Testis (tissue), 3 donors: ENCODE data around the gene UGT1A5. TPM values are rescaled to one million over a fixed set of nuclear protein-coding genes. Genes with fewer than 3 reads are reported as not detected.

Source experiments
- DNase-seq: peaks from one replicate; pipeline ENCODE4 v3.0.0-alpha.2; 2019
- H3K27ac ChIP-seq, 2 donors: fragments of 200-600 bp; sonication (generic); one replicate each; pipeline ENCODE4 v1.5.1; 2019
- H3K27me3 ChIP-seq: fragments of 200-600 bp; sonication (generic); one replicate; pipeline ENCODE4 v1.5.1; 2019
- H3K36me3 ChIP-seq: fragments of 200-600 bp; sonication (generic); one replicate; pipeline ENCODE4 v1.5.1; 2017; ENCODE audit warnings: low read depth; ENCODE audit errors: missing control alignments
- H3K4me1 ChIP-seq: fragments of 200-600 bp; sonication (generic); one replicate; pipeline ENCODE4 v1.5.1; 2019
- H3K4me3 ChIP-seq, 2 donors: fragments of 200-600 bp; sonication (generic); one replicate each; pipeline ENCODE4 v1.5.1; 2017 to 2019
- H3K9me3 ChIP-seq: fragments of 200-600 bp; sonication (generic); one replicate; pipeline ENCODE4 v1.5.1; 2017
- CTCF ChIP-seq, 3 experiments: fragments of 450-650 bp in 2 of 3; fragments of 200-600 bp in 1 of 3; sonication (generic) in 1 of 3; IDR thresholded peaks; one replicate each; pipeline ENCODE4 v1.5.1; 2016 to 2019; ENCODE audit warnings: antibody characterized with exemption in 3 of 3, mild to moderate bottlenecking in 2 of 3, moderate library complexity in 1 of 3
- POLR2A ChIP-seq: fragments of 450-650 bp; IDR thresholded peaks from one replicate; pipeline ENCODE4 v1.6.1; 2017; ENCODE audit warnings: antibody characterized with exemption, mild to moderate bottlenecking, moderate library complexity
- WGBS, 2 donors: methylation state at CpG; one replicate each; pipeline ENCODE4 v1.1.5; 2018; 5-methylcytosine and 5-hydroxymethylcytosine counted together
- intact Hi-C: fragments of 100-400 bp; cut with DNase I; formaldehyde crosslinking; loops from one replicate; pipeline ENCODE4 v1.15.1; 2023; ENCODE audit warnings: low total_unique reads
- polyA plus RNA-seq: library from polyadenylated mRNA; stranded (reverse); fragments of 350-450 nt; fragmentation: Illumina TruSeq; extraction: RNeasy Lipid Tissue Mini Kit (QIAGEN cat#74804); gene quantifications from one replicate; pipeline ENCODE4 v1.2.3, GENCODE V29; 2014; ENCODE audit warnings: low read depth, low replicate concordance; ENCODE audit not compliant: insufficient read depth
- total RNA-seq, 2 donors: library from RNA; depleted of rRNA; stranded (reverse); fragments of >200 nt; gene quantifications; one replicate each; pipeline ENCODE4 v1.2.3, GENCODE V29; 2016

The UGT1A5 gene
- total and polyA plus RNA-seq, 3 donors from 2014 or later = 0.16 TPM; not detected in 2

- TF ChIP-seq CTCF (IDR thresholded peaks at IDR 0.05) (no peak), POLR2A (no peak)
- H3K27ac ChIP-seq = no peak overlapping the region
- DNase-seq = peak; percentile 82
- intact Hi-C loops = no loop called here
- no peaks in the 10 kb centered on the region for H3K27me3 ChIP-seq
- H3K9me3 ChIP-seq = no peaks in the 10 kb centered on the region
- H3K36me3 ChIP-seq = no peaks in the 10 kb centered on the region
- 72% methylated on average over 31 to 41 of the region's 44 CpGs for WGBS, 2 donors
- peak overlapping the region; percentile 53 to 58 for H3K4me3 ChIP-seq
- H3K4me1 ChIP-seq = no peaks in the 10 kb centered on the region
Observed at GRCh38 chr2:233754872-233755611, 42.3 kb downstream of the UGT1A5 start.

- TF ChIP-seq POLR2A = no peak
- no peak for TF ChIP-seq CTCF (IDR thresholded peaks at IDR 0.05)
- WGBS, 2 donors = 85 to 86% methylated on average over 7 of the region's 7 CpGs
- Histone ChIP-seq H3K27me3 (no peaks in the 10 kb centered on the region), H3K4me3 (no peak overlapping the region), H3K27ac (no peak overlapping the region), H3K4me1 (no peaks in the 10 kb centered on the region), H3K36me3 (no peaks in the 10 kb centered on the region), H3K9me3 (no peaks in the 10 kb centered on the region)
- DNase-seq = no peak
- intact Hi-C loops = no loop called here
Observed at GRCh38 chr2:233756429-233757081, 43.8 kb downstream of the UGT1A5 start.

- no peaks in the 10 kb centered on the region for H3K27me3 ChIP-seq
Observed at GRCh38 chr2:233758141-233758540, 45.4 kb downstream of the UGT1A5 start.

GRCh38 chr2:233758849-233759248 lies 46.1 kb downstream of the UGT1A5 start:
- DNase-seq = no peak
- Histone ChIP-seq H3K36me3 (no peaks in the 10 kb centered on the region), H3K9me3 (no peaks in the 10 kb centered on the region), H3K4me3 (no peak overlapping the region), H3K27ac (no peak overlapping the region), H3K4me1 (no peaks in the 10 kb centered on the region), H3K27me3 (no peaks in the 10 kb centered on the region)
- TF ChIP-seq POLR2A = no peak
- no peak for TF ChIP-seq CTCF (IDR thresholded peaks at IDR 0.05)
- intact Hi-C loops = no loop called here
- WGBS, 2 donors = 48 to 66% methylated on average over 2 of the region's 2 CpGs

More at GRCh38 chr2:233758141-233758540, 45.4 kb downstream of the UGT1A5 start:
- DNase-seq = no peak
- Histone ChIP-seq H3K9me3 (no peaks in the 10 kb centered on the region), H3K36me3 (no peaks in the 10 kb centered on the region), H3K4me3 (no peak overlapping the region), H3K4me1 (no peaks in the 10 kb centered on the region), H3K27ac (no peak overlapping the region)
- TF ChIP-seq CTCF (IDR thresholded peaks at IDR 0.05) (no peak), POLR2A (no peak)
- intact Hi-C loops = no loop called here
